DMS53 treated with DMSO at 0.1 percent for 48 hours (cell line): Measurements from ENCODE around the gene OR13C9.
"Not testable (repeated sequence)": the region's sequence is repeated elsewhere in the genome, so short reads cannot be mapped to it uniquely, and the experiment has no call there.

ENCODE experiments used
- DNase-seq: peaks from one replicate; lab custom pipeline; 2025; ENCODE audit not compliant: unreplicated experiment; lab: John Stamatoyannopoulos, UW

The OR13C9 gene, protein sequence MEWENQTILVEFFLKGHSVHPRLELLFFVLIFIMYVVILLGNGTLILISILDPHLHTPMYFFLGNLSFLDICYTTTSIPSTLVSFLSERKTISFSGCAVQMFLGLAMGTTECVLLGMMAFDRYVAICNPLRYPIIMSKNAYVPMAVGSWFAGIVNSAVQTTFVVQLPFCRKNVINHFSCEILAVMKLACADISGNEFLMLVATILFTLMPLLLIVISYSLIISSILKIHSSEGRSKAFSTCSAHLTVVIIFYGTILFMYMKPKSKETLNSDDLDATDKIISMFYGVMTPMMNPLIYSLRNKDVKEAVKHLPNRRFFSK

DNA sequence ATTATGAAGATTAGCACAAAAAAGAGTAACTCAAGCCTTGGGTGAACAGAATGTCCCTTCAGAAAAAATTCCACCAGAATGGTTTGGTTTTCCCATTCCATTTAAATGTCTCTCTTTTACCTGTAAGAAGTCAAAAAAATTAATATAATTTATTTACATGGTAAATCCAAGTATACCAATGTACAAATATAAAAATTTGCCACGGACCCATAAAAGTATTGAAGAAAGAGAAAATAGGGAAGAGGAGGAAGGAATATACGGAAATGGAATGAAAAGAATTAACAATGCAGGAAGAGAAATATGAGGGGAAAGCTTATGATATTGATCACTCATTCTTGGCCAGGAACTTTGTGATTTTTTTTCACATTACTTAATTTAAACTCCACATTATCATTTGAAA lies at the start of gene OR13C9:
OR13C9 (minus strand) TSS at position 101 of the 400 bp plus-strand sequence; CDS start at position 101, 0 bp downstream.
- DNase-seq: no peak

DNA sequence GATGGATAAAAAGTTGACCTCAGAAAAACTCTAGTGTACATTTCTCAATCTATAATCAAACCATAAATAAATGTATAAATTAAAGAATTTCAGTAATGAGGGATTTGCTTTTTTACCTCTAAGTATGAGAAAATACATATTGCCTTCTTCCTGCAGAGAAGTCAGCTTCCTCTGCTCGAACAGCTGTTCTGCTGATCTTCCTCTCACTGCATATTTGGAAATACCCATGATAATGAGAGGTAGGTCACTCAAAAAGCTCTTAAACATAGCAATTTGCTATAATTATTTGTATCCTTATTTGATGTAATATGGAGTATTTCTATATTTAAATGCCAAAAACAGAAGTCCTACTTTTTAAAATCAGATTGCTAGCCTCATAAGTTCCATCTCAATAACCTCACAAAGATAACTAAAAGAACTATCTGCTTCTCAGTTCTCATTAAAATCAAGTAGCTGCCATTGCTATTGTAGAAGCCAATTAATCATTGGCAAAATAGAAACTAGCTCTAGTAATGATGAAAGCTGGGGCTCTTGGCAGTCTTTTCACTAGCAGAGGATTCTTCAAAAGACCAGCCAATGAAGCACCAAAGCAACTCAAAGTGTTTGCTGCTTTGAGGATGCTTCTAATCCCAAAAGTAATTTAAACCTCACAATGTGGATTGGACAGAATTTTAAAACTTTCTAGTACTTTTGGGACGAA lies 40.6 kb upstream of the OR13C9 start:
- no peak for DNase-seq

GRCh38 chr9:104635456-104635855 lies 17.5 kb upstream of the OR13C9 start:
- DNase-seq: no peak

- no peak for DNase-seq
Measured at GRCh38 chr9:104633976-104634520, 16.0 kb upstream of the OR13C9 start.

DNA sequence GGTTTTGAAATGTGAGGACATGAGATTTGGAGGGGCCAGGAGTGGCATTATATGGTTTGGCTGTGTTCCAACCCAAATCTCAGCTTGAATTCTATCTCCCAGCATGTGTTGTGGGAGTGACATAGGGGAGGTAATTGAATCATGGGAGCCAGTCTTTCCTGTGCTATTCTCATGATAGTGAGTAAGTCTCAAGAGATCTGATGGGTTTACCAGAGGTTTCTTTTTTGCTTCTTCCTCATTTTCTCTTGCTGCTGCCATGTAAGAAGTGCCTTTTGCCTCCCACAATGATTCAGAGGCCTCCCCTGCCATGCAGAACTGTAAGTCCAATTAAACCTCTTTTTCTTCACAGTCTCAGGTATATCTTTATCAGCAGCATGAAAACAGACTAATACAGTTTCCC lies 8.0 kb upstream of the OR13C9 start:
- not testable (repeated sequence) for DNase-seq

- no peak for DNase-seq
Measured at GRCh38 chr9:104617418-104617817, 586 bp downstream of the OR13C9 start.

DNA sequence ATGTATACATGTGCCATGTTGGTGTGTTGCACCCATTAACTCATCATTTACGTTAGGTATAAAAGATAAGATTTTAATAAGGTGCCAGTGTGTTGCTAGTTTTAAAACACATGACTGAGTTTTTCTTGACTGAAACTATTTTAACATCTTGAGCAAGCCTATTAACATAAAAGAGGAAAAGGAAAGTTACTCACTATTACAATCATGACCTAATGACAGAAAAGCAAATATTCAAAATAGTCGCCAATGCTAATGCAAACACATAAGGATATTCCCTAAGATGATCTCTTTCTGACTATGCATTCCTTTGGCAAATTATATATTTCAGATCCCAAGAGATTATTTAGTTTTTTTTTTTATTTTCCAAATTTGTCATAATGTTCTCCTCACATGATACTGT lies 6.8 kb downstream of the OR13C9 start:
- no peak for DNase-seq

GRCh38 chr9:104608336-104608735 lies 9.7 kb downstream of the OR13C9 start:
- no peak for DNase-seq

GRCh38 chr9:104606152-104606551 lies 11.9 kb downstream of the OR13C9 start:
- no peak for DNase-seq

DNA sequence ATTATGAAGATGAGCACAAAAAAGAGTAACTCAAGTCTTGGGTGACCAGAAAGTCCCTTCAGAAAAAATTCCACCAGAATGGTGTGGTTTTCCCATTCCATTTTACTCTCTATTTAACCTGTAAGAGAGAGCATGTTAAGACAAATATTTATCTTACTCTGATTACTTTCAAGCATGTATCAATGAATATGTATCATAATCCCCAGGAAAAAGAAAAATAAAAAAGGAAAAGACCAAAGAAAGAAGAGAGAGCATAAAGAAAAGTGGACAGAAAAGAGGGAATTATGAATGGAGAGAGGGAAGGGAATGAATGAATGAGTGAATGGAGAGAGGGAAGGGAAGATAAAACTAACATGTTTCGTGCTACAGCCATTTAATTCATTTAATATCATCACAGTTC lies 12.5 kb downstream of the OR13C9 start, which contains the start of gene OR13C2:
OR13C2 (minus strand) TSS at position 101 of the 400 bp plus-strand sequence; CDS start at position 101, 0 bp downstream.
- not testable (repeated sequence) for DNase-seq

DNA sequence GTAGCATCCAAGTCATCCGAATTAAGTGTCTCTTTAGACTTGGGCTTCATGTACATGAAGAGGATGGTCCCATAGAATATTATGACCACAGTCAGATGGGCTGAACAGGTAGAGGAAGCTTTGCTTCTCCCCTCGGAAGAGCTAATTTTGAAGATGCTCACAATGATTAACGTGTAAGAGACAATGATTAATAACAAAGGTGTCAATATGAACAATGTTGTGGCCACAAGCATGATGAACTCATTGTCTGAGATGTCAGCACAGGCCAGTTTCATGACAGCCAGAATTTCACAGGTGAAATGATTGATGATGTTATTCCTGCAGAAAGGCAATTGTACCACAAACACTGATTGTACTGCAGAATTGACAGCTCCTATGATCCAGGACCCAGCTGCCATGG lies 13.2 kb downstream of the OR13C9 start:
- DNase-seq: no peak

DNA sequence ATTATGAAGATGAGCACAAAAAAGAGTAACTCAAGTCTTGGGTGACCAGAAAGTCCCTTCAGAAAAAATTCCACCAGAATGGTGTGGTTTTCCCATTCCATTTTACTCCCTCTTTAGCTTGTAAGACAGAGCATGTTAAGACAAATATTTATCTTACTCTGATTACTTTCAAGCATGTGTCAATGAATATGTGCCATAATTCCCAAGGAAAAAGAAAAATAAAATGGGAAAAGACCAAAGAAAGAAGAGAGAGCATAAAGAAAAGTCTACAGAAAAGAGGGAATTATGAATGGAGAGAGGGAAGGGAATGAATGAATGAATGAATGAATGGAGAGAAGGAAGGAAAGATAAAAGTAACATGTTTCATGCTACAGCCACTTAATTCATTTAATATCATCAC lies 18.7 kb downstream of the OR13C9 start, which contains the start of gene OR13C5:
OR13C5 (minus strand) TSS at position 101 of the 400 bp plus-strand sequence; CDS start at position 101, 0 bp downstream.
- DNase-seq: not testable (repeated sequence)

DNA sequence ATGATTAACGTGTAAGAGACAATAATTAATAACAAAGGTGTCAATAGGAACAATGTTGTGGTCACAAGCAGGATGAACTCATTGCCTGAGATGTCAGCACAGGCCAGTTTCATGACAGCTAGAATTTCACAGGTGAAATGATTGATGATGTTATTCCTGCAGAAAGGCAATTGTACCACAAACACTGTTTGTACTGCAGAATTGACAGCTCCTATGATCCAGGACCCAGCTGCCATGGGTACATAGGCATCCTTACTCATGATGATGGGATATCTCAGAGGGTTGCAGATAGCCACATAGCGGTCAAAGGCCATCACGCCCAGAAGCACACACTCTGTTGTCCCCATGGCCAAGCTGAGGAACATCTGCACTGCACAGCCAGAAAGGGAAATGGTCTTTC lies 19.3 kb downstream of the OR13C9 start:
- DNase-seq: not testable (repeated sequence)

GRCh38 chr9:104589626-104590025 lies 28.4 kb downstream of the OR13C9 start:
- no peak for DNase-seq

DNA sequence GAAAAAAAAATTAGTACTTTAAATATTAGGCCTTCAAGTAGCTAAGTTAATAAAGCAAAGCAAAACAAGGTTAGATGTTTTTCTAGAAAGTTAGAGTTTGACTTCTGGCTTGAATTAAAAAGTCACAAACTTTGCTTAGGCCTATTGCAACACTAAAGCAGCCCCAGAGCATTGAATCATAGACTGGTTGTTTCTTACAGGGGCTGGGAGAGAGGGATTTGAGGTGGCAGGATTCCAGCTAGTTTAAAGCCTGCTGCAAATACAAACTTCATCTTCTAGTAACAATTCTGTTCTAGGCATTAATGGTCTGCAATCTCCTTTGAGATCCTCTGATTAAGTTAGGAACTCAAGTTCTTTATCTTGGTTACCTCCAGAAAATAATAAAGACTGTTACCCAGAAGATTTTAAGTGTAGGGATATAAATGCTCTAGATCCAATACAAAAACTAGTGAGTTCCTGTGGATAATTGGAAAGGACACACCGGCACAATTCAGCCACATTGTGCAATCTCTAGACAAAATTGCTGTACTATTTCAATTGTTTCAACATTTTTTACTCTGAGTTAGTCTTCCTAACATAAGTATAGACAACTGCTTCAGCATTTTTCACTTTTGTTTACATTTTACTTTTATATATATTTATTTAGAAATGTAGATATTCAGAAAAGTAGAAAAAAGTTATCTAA lies 31.4 kb downstream of the OR13C9 start:
- no peak for DNase-seq

DNA sequence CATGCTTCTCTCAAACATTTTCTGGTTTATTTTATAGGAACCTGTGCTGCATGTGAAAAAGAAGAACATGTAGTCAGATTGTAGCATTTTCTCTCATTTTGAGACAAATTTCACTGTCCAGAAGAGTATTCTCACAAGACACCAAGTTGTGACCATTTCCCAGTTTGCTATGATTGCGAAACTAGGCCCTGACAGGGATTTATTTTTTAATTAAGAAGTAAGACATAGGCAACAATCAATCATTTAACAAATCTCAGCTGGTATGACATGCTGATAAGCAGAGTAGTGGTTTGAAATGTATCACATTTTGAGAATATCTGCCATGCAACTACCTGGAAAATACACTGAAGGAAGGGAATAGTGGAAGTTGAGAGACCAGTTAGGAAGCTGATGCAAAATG lies 37.4 kb downstream of the OR13C9 start:
- DNase-seq: no peak

DNA sequence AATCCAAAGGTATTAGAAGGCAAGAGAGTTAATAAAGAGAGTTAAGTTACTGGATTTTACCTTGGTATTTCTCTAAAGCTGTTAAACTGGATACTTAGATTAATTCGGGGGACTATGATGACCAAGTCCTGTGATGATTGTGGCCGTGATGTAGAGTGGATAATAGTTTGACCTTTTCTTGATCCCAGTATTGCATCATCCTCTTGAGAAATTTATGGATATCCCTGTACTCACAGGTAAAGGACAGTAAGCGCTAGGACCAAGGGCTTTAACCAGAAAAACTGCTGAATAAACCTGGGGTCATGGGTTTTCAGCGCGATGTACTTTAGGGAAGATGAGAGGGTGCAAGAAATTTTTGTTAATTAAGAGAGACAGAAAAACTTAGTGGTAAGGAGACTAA lies 40.7 kb downstream of the OR13C9 start:
- DNase-seq: no peak

GRCh38 chr9:104575456-104575855 lies 42.5 kb downstream of the OR13C9 start:
- DNase-seq: no peak

DNA sequence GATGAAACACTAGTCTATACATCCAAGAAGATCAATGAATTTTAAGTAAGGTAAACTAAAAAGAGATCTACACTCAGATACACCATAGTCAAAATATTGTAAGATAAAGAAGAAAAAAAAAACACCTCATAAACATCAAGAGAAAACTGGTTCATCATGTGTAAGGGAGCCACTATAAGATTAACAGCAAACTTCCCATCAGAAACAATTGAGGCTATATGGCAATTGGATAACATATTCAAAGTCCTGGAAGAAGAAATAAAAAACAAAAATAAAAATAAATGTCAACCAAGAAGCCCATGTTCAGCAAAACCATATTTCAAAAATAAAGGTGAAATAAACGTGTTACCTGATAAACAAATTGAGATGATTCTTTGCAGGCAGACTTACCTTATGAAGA lies 45.4 kb downstream of the OR13C9 start:
- DNase-seq: peak; percentile 1

DNA sequence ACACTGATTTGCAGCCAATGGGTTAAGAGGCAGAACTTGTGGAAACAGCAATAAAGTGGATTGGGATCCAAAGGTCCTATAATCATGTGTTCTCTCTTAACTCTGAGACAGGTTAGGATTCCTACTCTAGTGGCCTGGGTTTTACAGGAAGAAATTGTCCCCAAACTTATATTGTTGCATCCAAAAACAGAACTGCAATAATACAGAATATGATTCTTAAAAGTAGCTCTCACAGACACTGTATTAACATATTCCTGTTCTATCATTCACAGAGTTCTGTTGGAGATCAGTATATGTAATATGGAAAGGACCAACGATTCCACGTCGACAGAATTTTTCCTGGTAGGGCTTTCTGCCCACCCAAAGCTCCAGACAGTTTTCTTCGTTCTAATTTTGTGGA lies 49.1 kb downstream of the OR13C9 start, which contains the start of gene OR13C8:
OR13C8 (plus strand) TSS at position 301 of the 400 bp plus-strand sequence; CDS start at position 301, 0 bp downstream.
- no peak for DNase-seq
